HepG2 (cell line): Measurements from ENCODE around the gene SRP9. TPM values are rescaled to one million over a fixed set of nuclear protein-coding genes. Genes with fewer than 3 reads are reported as not detected.

Experiments
- ARNTL ChIP-seq: sonication (generic); formaldehyde crosslinking; IDR thresholded peaks from 2 replicates; pipeline ENCODE4 v1.4.0; 2020; ENCODE audit warnings: mild to moderate bottlenecking, missing genetic modification reagents
- ASH2L ChIP-seq: fragments of 300-600, 200-600 bp; sonication (generic); IDR thresholded peaks from 2 replicates; pipeline ENCODE4 v1.7.0; 2017; ENCODE audit warnings: low read depth, mild to moderate bottlenecking, moderate library complexity, mixed read lengths, low read length; ENCODE audit not compliant: insufficient read length
- DBP ChIP-seq: sonication (generic); formaldehyde crosslinking; IDR thresholded peaks from 2 replicates; pipeline ENCODE4 v1.4.0; 2020; ENCODE audit warnings: missing genetic modification reagents; ENCODE audit errors: not compliant biosample characterization
- DMTF1 ChIP-seq: sonication (generic); formaldehyde crosslinking; IDR thresholded peaks from 2 replicates; pipeline ENCODE4 v1.4.0; 2020; ENCODE audit warnings: mild to moderate bottlenecking, missing genetic modification reagents
- EED ChIP-seq: sonication (generic); formaldehyde crosslinking; IDR thresholded peaks from 2 replicates; pipeline ENCODE4 v1.5.0; 2020; ENCODE audit warnings: mild to moderate bottlenecking, missing genetic modification reagents
- ELF3 ChIP-seq: IDR thresholded peaks from 2 replicates; pipeline ENCODE4 v1.6.1; 2016; ENCODE audit warnings: missing genetic modification reagents, missing compliant biosample characterization
- HMGXB4 ChIP-seq, 2 experiments: sonication (generic) in 1 of 2; formaldehyde crosslinking in 1 of 2; IDR thresholded peaks; 2 replicates each; pipeline versions ENCODE4 v1.4.0 to v1.6.1; 2018 to 2020; ENCODE audit warnings: missing genetic modification reagents in 2 of 2, borderline replicate concordance in 1 of 2, low read depth in 1 of 2, mild to moderate bottlenecking in 1 of 2, missing biosample characterization in 1 of 2
- HOXA5 ChIP-seq: sonication (generic); formaldehyde crosslinking; IDR thresholded peaks from 2 replicates; pipeline ENCODE4 v1.4.0; 2020; ENCODE audit warnings: missing genetic modification reagents
- KLF13 ChIP-seq: sonication (generic); formaldehyde crosslinking; IDR thresholded peaks from 2 replicates; pipeline ENCODE4 v1.4.0; 2020; ENCODE audit warnings: mild to moderate bottlenecking, missing genetic modification reagents
- MAX ChIP-seq: IDR thresholded peaks from 2 replicates; pipeline ENCODE4 v1.6.1; 2012; ENCODE audit warnings: inconsistent platforms
- RARA ChIP-seq: IDR thresholded peaks from 2 replicates; pipeline ENCODE4 v1.6.1; 2016; ENCODE audit warnings: missing genetic modification reagents, missing compliant biosample characterization
- RBFOX2 ChIP-seq: fragments of 200-400 bp; formaldehyde crosslinking; IDR thresholded peaks from 2 replicates; pipeline ENCODE4 v1.6.1; 2017; ENCODE audit warnings: low read depth, mild to moderate bottlenecking, low read length
- SOX6 ChIP-seq, 2 experiments: fragments of 450-650 bp in 1 of 2; sonication (generic) in 1 of 2; formaldehyde crosslinking in 1 of 2; IDR thresholded peaks; 2 replicates each; pipeline versions ENCODE4 v1.4.0 to v1.6.1; 2017 to 2020; ENCODE audit warnings: antibody characterized with exemption in 1 of 2, mild to moderate bottlenecking in 1 of 2, missing genetic modification reagents in 1 of 2
- SP5 ChIP-seq: IDR thresholded peaks from 2 replicates; pipeline ENCODE4 v1.6.1; 2016; ENCODE audit warnings: low read depth, borderline replicate concordance
- SPEN ChIP-seq: sonication (generic); formaldehyde crosslinking; IDR thresholded peaks from 2 replicates; pipeline ENCODE4 v1.5.1; 2020; ENCODE audit warnings: low read depth, mild to moderate bottlenecking, missing genetic modification reagents
- ZBTB38 ChIP-seq: sonication (generic); formaldehyde crosslinking; IDR thresholded peaks from 2 replicates; pipeline ENCODE4 v1.5.1; 2020; ENCODE audit warnings: mild to moderate bottlenecking, missing genetic modification reagents
- ZFP37 ChIP-seq: sonication (generic); formaldehyde crosslinking; IDR thresholded peaks from 2 replicates; pipeline ENCODE4 v1.4.0; 2020; ENCODE audit warnings: missing genetic modification reagents, borderline replicate concordance
- ZFP91 ChIP-seq: sonication (generic); formaldehyde crosslinking; IDR thresholded peaks from 2 replicates; pipeline ENCODE4 v1.9.0; 2022; ENCODE audit warnings: missing genetic modification reagents, mild to moderate bottlenecking, borderline replicate concordance
- ZNF569 ChIP-seq: sonication (generic); formaldehyde crosslinking; IDR thresholded peaks from 2 replicates; pipeline ENCODE4 v1.5.0; 2020; ENCODE audit warnings: mild to moderate bottlenecking, missing genetic modification reagents, moderate library complexity, borderline replicate concordance
- ZNF839 ChIP-seq: sonication (generic); formaldehyde crosslinking; IDR thresholded peaks from 2 replicates; pipeline ENCODE4 v1.4.0; 2020; ENCODE audit warnings: missing genetic modification reagents, mild to moderate bottlenecking, borderline replicate concordance
- polyA plus RNA-seq, 8 experiments: library from polyadenylated mRNA; depleted of rRNA in 3 of 8; stranded (reverse) in 7 of 8; unstranded in 1 of 8; fragments of >200 nt; fragmentation: Illumina TruSeq in 4 of 8; extraction: Trizol in 4 of 8; gene quantifications; 2 replicates each; pipeline versions ENCODE4 v1.2.1 to v1.2.3, GENCODE V29; 2011 to 2016; ENCODE audit warnings: low read depth in 4 of 8, missing spikeins in 1 of 8, mixed read lengths in 1 of 8; ENCODE audit not compliant: insufficient read depth in 1 of 8
- total RNA-seq, 5 experiments: library from RNA; depleted of rRNA; stranded (reverse); fragments of >200 nt; fragmentation: Illumina TruSeq; extraction: Trizol; gene quantifications; 2 replicates each; pipeline ENCODE4 v1.2.3, GENCODE V29; 2016; ENCODE audit warnings: low read depth in 1 of 5

SRP9 gene
- total and polyA plus RNA-seq, 2 of the 13 experiments (the other 11 are each of a cell fraction or from before 2014, with no cell fraction given) = 251 to 307 TPM

- TF ChIP-seq ZBTB38 (peak; percentile 82; the same call in 1 of the 2 replicates), SOX6 (IDR thresholded peaks at IDR 0.05) (no peak), SOX6 (CRISPR knock-in tag; IDR thresholded peaks at IDR 0.05) (peak; percentile 65), ELF3 (CRISPR knock-in tag) (peak; percentile 55), RBFOX2 (peak; percentile 91), ZNF569 (no peak), ZFP91 (peak; percentile 96), ARNTL (CRISPR knock-in tag) (peak; percentile 83), SPEN (CRISPR knock-in tag) (peak; percentile 82; the same call in 1 of the 2 replicates), SP5 (CRISPR knock-in tag) (peak; percentile 48; the same call in 1 of the 2 replicates), ASH2L (peak; percentile 92), HMGXB4 (CRISPR knock-in tag; IDR thresholded peaks at IDR 0.05; ENCODE audit: borderline replicate concordance in 1 of 2, low read depth in 1 of 2) (peak; percentile 97 to 99), RARA (CRISPR knock-in tag) (0 out of 2 replicates have a peak, but pooled peaks have one; percentile 12), MAX (peak; percentile 87), EED (no peak), KLF13 (CRISPR knock-in tag) (no peak), ZNF839 (no peak), DMTF1 (CRISPR knock-in tag) (no peak), HOXA5 (CRISPR knock-in tag) (peak; percentile 36; the same call in 1 of the 2 replicates), ZFP37 (CRISPR knock-in tag) (no peak), DBP (CRISPR knock-in tag) (no peak)
These were observed at the start of gene SRP9 (continued) for GRCh38 chr1:225777583-225778336.
